Neural cell (in vitro differentiated cells): ENCODE measurements around the gene DCC. TPM values are rescaled to one million over a fixed set of nuclear protein-coding genes. Genes with fewer than 3 reads are reported as not detected.

Source experiments
- H2AFZ ChIP-seq: fragments of 200-600, 300-800 bp; sonication (generic), shearing (Covaris generic); 2 replicates; pipeline ENCODE4 v1.6.0; 2014; ENCODE audit warnings: low read depth, mild to moderate bottlenecking, antibody characterized with exemption, low read length, moderate library complexity
- H3F3A ChIP-seq: fragments of 200-600 bp; shearing (Covaris generic); 2 replicates; pipeline ENCODE4 v1.6.1; 2016; ENCODE audit warnings: mild to moderate bottlenecking, moderate library complexity, mixed read lengths, antibody characterized with exemption, low read length; ENCODE audit not compliant: insufficient read depth, poor library complexity, severe bottlenecking
- H3K27ac ChIP-seq: fragments of 200-600, 300-800 bp; sonication (generic), shearing (Covaris generic); 2 replicates; pipeline ENCODE4 v1.5.1; 2014; ENCODE audit warnings: mild to moderate bottlenecking, low read length, moderate library complexity
- H3K27me3 ChIP-seq: fragments of 300-800, 200-600 bp; sonication (generic), shearing (Covaris generic); 2 replicates; pipeline ENCODE4 v1.6.0; 2014; ENCODE audit warnings: mild to moderate bottlenecking, low read depth, low read length, moderate library complexity; ENCODE audit not compliant: insufficient read depth
- H3K36me3 ChIP-seq: fragments of 300-800, 200-600 bp; sonication (generic), shearing (Covaris generic); 2 replicates; pipeline ENCODE4 v1.5.1; 2014; ENCODE audit warnings: mild to moderate bottlenecking, antibody characterized with exemption, low read length, moderate library complexity; ENCODE audit not compliant: insufficient read depth
- H3K4me2 ChIP-seq: fragments of 300-800, 200-600 bp; sonication (generic), shearing (Covaris generic); 2 replicates; pipeline ENCODE4 v1.6.0; 2014; ENCODE audit warnings: mild to moderate bottlenecking, low read length
- H3K4me3 ChIP-seq: fragments of 300-800, 200-600 bp; sonication (generic), shearing (Covaris generic); 2 replicates; pipeline ENCODE4 v1.5.1; 2014; ENCODE audit warnings: mild to moderate bottlenecking, low read length, moderate library complexity
- H3K79me2 ChIP-seq: fragments of 200-600 bp; shearing (Covaris generic); replicated peaks from 2 replicates; pipeline ENCODE4 v1.6.0; 2014; ENCODE audit warnings: mild to moderate bottlenecking, low read length, moderate library complexity; ENCODE audit not compliant: insufficient read depth
- H3K9ac ChIP-seq: fragments of 300-800, 200-600 bp; sonication (generic), shearing (Covaris generic); 2 replicates; pipeline ENCODE4 v1.6.1; 2016; ENCODE audit warnings: mild to moderate bottlenecking, low read length, mixed read lengths
- H3K9me2 ChIP-seq: fragments of 200-600 bp; shearing (Covaris generic); 2 replicates; pipeline ENCODE4 v1.6.1; 2016; ENCODE audit warnings: mild to moderate bottlenecking, low read length, mixed read lengths; ENCODE audit not compliant: insufficient read depth
- H3K9me3 ChIP-seq: fragments of 200-600, 300-800 bp; sonication (generic), shearing (Covaris generic); 2 replicates; pipeline ENCODE4 v1.6.1; 2016; ENCODE audit warnings: mild to moderate bottlenecking, mixed run types, low read length, moderate library complexity, mixed read lengths
- H4K20me1 ChIP-seq: fragments of 200-600 bp; shearing (Covaris generic); 2 replicates; pipeline ENCODE4 v1.6.1; 2016; ENCODE audit warnings: mild to moderate bottlenecking, mixed run types; ENCODE audit not compliant: insufficient read depth
- EP300 ChIP-seq: fragments of 450-650 bp; conservative IDR thresholded peaks from 2 replicates; pipeline ENCODE4 v1.6.1; 2014; ENCODE audit warnings: antibody characterized with exemption, mild to moderate bottlenecking, moderate library complexity; ENCODE audit not compliant: poor library complexity, severe bottlenecking
- EZH2 ChIP-seq: fragments of 200-600, 300-800 bp; shearing (Covaris generic), sonication (generic); IDR thresholded peaks from 2 replicates; pipeline ENCODE4 v1.6.1; 2014; ENCODE audit warnings: antibody characterized with exemption, low read length, borderline replicate concordance, mild to moderate bottlenecking; ENCODE audit not compliant: insufficient read depth, poor library complexity, severe bottlenecking
- MXI1 ChIP-seq: fragments of 450-650 bp; conservative IDR thresholded peaks from 2 replicates; pipeline ENCODE4 v1.6.1; 2014; ENCODE audit warnings: antibody characterized with exemption, mild to moderate bottlenecking; ENCODE audit not compliant: poor library complexity, severe bottlenecking
- POLR2AphosphoS5 ChIP-seq: IDR thresholded peaks from 2 replicates; pipeline ENCODE4 v1.6.1; 2012
- RAD21 ChIP-seq: fragments of 450-650 bp; conservative IDR thresholded peaks from 2 replicates; pipeline ENCODE4 v1.6.1; 2014; ENCODE audit warnings: antibody characterized with exemption, mild to moderate bottlenecking, moderate library complexity
- SMC3 ChIP-seq: fragments of 450-650 bp; conservative IDR thresholded peaks from 2 replicates; pipeline ENCODE4 v1.6.1; 2014; ENCODE audit warnings: antibody characterized with exemption, mild to moderate bottlenecking, moderate library complexity; ENCODE audit not compliant: poor library complexity
- TAF1 ChIP-seq: IDR thresholded peaks from 2 replicates; pipeline ENCODE4 v1.6.1; 2012; ENCODE audit warnings: low read depth
- polyA plus RNA-seq: library from polyadenylated mRNA; depleted of rRNA; stranded (reverse); fragments of >200 nt; gene quantifications from 2 replicates; pipeline ENCODE4 v1.2.3, GENCODE V29; 2014
- TF ChIP-seq, protein P1 (sequence below): IDR thresholded peaks from 2 replicates; pipeline ENCODE4 v1.6.1; 2012; ENCODE audit warnings: borderline replicate concordance
- TF ChIP-seq, protein P2 (sequence below): fragments of 450-650 bp; IDR thresholded peaks from 2 replicates; pipeline ENCODE4 v1.5.1; 2014; ENCODE audit warnings: antibody characterized with exemption, mild to moderate bottlenecking, moderate library complexity; ENCODE audit not compliant: poor library complexity, severe bottlenecking

The DCC gene
- polyA plus RNA-seq, 1 donor from 2014 or later = 40.7 TPM

DNA sequence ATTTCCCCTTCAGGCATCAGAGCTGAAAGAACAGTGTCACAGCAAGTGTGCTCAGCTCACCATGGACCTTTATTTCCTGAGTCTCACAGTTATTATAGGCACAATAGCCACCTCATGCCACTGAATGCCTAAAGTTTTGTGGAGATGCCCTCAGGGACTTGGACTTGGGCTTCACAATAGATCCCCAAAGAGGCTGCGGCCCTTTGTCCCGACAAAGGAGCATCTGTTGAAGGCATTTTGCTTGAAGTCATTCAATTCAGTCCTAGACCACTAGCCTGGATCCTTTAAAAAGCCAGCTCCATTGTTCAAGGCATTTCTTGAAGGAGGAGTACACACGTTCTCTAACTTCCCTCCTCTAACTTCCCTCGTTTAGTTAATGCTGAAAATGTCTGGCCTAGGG is 125.4 kb downstream of the DCC start:
- H3K36me3 ChIP-seq = no peaks in the 10 kb centered on the region
- H3K79me2 ChIP-seq = peaks cover 19% of the 10 kb centered on the region
- H3K9me2 ChIP-seq = no peaks in the 10 kb centered on the region
- no peaks in the 10 kb centered on the region for H3K9me3 ChIP-seq
- H2AFZ ChIP-seq = no peak overlapping the region
- no peak overlapping the region for H3K9ac ChIP-seq
- H3K4me3 ChIP-seq = no peak overlapping the region
- H3F3A ChIP-seq = no peaks in the 10 kb centered on the region
- TF ChIP-seq SMC3 (no peak), EP300 (no peak), TAF1 (no peak)
- TF ChIP-seq, protein P1, sequence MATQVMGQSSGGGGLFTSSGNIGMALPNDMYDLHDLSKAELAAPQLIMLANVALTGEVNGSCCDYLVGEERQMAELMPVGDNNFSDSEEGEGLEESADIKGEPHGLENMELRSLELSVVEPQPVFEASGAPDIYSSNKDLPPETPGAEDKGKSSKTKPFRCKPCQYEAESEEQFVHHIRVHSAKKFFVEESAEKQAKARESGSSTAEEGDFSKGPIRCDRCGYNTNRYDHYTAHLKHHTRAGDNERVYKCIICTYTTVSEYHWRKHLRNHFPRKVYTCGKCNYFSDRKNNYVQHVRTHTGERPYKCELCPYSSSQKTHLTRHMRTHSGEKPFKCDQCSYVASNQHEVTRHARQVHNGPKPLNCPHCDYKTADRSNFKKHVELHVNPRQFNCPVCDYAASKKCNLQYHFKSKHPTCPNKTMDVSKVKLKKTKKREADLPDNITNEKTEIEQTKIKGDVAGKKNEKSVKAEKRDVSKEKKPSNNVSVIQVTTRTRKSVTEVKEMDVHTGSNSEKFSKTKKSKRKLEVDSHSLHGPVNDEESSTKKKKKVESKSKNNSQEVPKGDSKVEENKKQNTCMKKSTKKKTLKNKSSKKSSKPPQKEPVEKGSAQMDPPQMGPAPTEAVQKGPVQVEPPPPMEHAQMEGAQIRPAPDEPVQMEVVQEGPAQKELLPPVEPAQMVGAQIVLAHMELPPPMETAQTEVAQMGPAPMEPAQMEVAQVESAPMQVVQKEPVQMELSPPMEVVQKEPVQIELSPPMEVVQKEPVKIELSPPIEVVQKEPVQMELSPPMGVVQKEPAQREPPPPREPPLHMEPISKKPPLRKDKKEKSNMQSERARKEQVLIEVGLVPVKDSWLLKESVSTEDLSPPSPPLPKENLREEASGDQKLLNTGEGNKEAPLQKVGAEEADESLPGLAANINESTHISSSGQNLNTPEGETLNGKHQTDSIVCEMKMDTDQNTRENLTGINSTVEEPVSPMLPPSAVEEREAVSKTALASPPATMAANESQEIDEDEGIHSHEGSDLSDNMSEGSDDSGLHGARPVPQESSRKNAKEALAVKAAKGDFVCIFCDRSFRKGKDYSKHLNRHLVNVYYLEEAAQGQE = no peak
- no peaks in the 10 kb centered on the region for H3K27me3 ChIP-seq
- H3K27ac ChIP-seq = no peak overlapping the region
- H4K20me1 ChIP-seq = no peaks in the 10 kb centered on the region
- no peak overlapping the region for H3K4me2 ChIP-seq

DNA sequence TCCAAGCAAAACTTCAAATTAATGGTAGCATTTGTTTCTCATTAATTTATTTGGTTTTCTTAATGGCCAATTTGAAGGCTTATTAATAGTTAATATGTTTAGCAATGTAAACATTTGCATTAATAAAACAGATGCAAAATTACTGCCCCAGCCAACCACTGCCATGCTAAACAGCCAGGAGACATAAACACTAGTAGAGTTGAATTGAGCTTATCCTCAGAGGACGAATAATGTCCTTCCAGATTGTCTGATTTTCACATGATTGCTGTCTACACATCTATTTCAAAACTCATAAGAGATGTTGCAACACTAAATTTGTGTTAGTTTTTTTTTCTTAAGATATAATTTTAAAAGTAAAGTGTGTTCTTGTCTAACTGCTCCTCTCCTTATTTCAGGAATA is 128.5 kb downstream of the DCC start:
- H3K36me3 ChIP-seq = no peaks in the 10 kb centered on the region
- H3F3A ChIP-seq = no peaks in the 10 kb centered on the region
- H3K9ac ChIP-seq = no peak overlapping the region
- no peak overlapping the region for H3K27ac ChIP-seq
- no peak overlapping the region for H2AFZ ChIP-seq
- H4K20me1 ChIP-seq = no peaks in the 10 kb centered on the region
- TF ChIP-seq RAD21 = no peak
- TF ChIP-seq, protein P2, sequence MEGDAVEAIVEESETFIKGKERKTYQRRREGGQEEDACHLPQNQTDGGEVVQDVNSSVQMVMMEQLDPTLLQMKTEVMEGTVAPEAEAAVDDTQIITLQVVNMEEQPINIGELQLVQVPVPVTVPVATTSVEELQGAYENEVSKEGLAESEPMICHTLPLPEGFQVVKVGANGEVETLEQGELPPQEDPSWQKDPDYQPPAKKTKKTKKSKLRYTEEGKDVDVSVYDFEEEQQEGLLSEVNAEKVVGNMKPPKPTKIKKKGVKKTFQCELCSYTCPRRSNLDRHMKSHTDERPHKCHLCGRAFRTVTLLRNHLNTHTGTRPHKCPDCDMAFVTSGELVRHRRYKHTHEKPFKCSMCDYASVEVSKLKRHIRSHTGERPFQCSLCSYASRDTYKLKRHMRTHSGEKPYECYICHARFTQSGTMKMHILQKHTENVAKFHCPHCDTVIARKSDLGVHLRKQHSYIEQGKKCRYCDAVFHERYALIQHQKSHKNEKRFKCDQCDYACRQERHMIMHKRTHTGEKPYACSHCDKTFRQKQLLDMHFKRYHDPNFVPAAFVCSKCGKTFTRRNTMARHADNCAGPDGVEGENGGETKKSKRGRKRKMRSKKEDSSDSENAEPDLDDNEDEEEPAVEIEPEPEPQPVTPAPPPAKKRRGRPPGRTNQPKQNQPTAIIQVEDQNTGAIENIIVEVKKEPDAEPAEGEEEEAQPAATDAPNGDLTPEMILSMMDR = no peak
- TF ChIP-seq EP300 = no peak
- no peak for TF ChIP-seq MXI1
- TF ChIP-seq SMC3 = no peak
- TF ChIP-seq POLR2AphosphoS5 = no peak
- TF ChIP-seq TAF1 = no peak
- TF ChIP-seq, protein P1 = no peak
- TF ChIP-seq EZH2 = no peak
- no peak overlapping the region for H3K4me3 ChIP-seq
- no peaks in the 10 kb centered on the region for H3K27me3 ChIP-seq
- no peak overlapping the region for H3K4me2 ChIP-seq
- no peaks in the 10 kb centered on the region for H3K9me2 ChIP-seq
- peaks cover 15% of the 10 kb centered on the region for H3K79me2 ChIP-seq
- H3K9me3 ChIP-seq = no peaks in the 10 kb centered on the region
